Endothelial cell of hepatic sinusoid (primary cell): Measurements from ENCODE around the gene BCAS1.
"Not testable (repeated sequence)": the region's sequence is repeated elsewhere in the genome, so short reads cannot be mapped to it uniquely, and the experiment has no call there.

ENCODE experiments used
- in situ Hi-C: cut with HindIII; loops from 2 replicates; pipeline ENCODE4 v1.10.0; 2017; ENCODE audit warnings: low sequenced_read_pairs

Gene BCAS1

GRCh38 chr20:54026295-54027064, 43.9 kb downstream of the BCAS1 start:
- in situ Hi-C loops: no loop called here

GRCh38 chr20:54025251-54025771, 45.1 kb downstream of the BCAS1 start:
- in situ Hi-C loops: no loop called here

- in situ Hi-C loops: no loop called here
Measured at GRCh38 chr20:54023406-54023805, 47.0 kb downstream of the BCAS1 start.

GRCh38 chr20:54021446-54022235, 48.8 kb downstream of the BCAS1 start:
- in situ Hi-C loops: no loop called here

DNA sequence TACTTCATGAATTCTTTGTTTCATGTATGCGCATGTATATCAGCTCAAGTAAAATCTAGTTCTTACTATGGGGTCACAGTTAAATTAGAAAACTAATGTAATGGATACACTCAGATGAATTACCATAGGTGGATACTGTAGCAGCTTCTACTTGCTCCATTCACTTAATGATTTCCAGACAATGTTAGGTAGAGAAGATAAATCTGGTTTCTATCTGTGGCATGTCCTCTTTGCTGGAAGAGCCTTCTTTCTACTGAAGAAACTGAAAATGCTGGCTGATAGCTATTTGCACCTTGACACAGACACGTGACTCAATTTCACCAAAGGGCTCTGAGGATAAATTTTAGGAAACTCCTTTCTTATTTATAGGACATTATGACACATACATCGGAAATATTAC, 49.5 kb downstream of the BCAS1 start:
- in situ Hi-C loops: no loop called here

- in situ Hi-C loops: no loop called here
Measured at GRCh38 chr20:54020348-54020747, 50.0 kb downstream of the BCAS1 start.

GRCh38 chr20:54019585-54019984, 50.8 kb downstream of the BCAS1 start:
- in situ Hi-C loops: no loop called here

DNA sequence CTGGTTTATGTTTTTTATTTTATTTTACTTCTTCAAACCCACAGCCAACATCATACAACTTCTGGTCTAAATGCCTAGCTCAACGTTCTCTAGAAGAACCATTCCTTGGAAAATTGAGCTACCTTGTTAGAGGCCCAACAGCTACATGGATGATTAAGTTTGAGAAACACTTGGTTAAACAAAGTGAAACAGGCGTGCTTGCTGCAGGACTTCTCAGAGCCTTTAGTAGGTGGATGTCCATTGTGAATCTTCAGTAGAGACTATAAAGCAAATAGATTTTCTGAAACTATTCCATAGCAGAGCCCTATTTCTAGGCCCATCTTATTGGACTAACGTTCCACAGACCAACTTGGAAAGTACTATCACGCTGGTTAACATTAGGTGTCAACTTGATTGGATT, 51.3 kb downstream of the BCAS1 start:
- in situ Hi-C loops: no loop called here

- in situ Hi-C loops: no loop called here
Measured at GRCh38 chr20:54017846-54018245, 52.5 kb downstream of the BCAS1 start.

- in situ Hi-C loops: no loop called here
Measured at GRCh38 chr20:54015496-54015895, 54.9 kb downstream of the BCAS1 start.

GRCh38 chr20:54014293-54014926, 56.0 kb downstream of the BCAS1 start:
- in situ Hi-C loops: no loop called here

DNA sequence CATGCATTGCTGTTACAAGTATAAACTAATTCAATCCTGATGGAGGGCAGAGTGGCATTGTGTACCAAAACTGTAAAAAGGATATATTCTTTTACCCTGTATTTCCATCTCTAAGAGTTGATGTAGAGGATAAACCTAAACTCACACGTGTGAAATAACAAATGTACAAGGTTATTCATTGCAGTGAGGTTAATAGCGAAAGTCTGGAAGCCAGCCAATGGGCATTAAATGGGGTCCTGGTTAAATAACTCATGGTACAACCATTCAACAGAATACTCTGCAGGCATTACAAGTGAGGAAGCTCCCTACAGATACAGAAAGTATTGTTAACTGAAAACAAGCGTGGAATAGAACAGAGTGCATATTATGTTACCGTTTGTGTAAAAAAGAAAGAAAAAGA, 56.9 kb downstream of the BCAS1 start:
- in situ Hi-C loops: no loop called here

GRCh38 chr20:54011346-54011745, 59.0 kb downstream of the BCAS1 start:
- in situ Hi-C loops: no loop called here

- in situ Hi-C loops: not testable (repeated sequence)
Measured at GRCh38 chr20:54006216-54006615, 64.2 kb downstream of the BCAS1 start.

DNA sequence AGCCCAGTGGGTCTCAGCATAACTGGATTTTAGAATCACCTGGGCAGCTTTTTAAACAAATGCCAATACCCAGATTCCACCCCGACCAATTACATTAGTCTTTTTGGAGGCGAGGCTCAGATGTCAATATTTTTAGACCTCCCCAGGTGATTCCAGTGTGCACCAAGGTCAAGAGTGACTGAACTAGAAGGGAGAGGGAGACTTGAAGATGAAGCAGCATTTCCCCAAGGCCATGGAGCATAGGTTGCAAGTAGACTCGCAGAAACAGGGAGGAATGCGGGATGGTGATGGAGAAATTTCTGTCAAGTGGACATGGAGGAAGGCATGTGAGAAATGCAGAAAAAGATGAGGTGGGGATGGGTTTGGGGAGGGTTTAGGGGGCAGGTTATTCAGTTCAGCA, 64.9 kb downstream of the BCAS1 start:
- in situ Hi-C loops: no loop called here

GRCh38 chr20:54004445-54004844, 65.9 kb downstream of the BCAS1 start:
- in situ Hi-C loops: no loop called here

DNA sequence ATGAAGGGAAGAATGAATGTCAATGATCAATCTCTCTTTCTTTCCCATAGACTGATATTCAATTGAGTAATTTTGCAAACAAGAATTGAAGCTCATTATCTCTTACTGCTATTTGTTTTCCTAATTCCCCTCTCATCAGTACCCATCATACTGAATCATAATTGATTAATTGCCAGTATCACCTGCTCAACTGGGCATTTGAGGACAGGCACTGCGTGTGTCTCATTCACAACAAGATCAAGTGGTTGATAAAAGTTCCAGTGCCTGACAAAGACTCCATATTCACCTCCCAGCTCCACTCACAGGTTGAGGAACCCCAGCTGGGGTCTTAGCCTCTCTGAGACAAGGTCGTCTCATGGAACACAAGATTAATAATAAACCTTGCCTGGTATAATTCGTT, 67.7 kb downstream of the BCAS1 start:
- in situ Hi-C loops: no loop called here

GRCh38 chr20:54002056-54002575, 68.3 kb downstream of the BCAS1 start:
- in situ Hi-C loops: no loop called here

- in situ Hi-C loops: no loop called here
Measured at GRCh38 chr20:54000914-54001313, 69.5 kb downstream of the BCAS1 start.

DNA sequence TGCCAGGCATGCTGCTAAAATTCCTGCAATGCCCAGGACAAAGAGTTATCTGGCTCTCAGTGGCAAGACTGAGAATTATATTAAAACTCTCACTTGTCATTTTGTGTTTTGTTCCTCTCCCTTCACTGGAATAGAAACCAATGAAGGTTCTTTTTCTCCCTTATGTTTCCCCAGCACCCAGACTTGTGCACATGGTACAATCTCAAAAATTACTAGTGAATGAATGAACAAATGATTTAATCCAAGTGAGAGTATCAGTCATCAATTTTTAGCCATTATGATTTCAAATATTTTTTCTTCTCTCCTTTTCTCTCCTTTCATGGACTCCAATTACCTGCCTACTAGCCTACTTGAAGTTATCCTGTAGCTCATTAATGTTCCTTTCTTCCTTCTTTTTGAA, 70.1 kb downstream of the BCAS1 start:
- in situ Hi-C loops: no loop called here

DNA sequence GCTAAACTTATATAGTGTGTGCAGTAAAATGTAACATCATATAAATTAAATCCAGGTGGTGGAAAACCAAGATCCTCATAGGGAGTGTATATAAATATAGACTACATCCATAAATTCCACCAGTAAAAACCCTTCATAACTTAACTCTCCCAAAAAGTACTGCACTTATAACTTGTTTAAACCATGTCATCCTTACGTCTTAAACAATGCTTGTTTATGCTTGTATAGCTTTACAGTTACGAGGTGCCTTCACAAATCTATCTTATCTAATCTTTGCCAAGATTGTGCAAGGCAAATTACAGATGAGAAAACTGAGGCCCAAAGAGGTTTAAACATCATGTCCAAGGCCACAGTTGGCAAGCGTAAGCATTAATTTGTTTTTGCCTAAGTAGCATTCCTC, 71.3 kb downstream of the BCAS1 start:
- in situ Hi-C loops: no loop called here
